Testis (tissue), 2 donors: ENCODE measurements around the gene CCDC106.

Experiments used
- CTCF ChIP-seq, 3 experiments: fragments of 450-650 bp in 2 of 3; fragments of 200-600 bp in 1 of 3; sonication (generic) in 1 of 3; IDR thresholded peaks; one replicate each; pipeline ENCODE4 v1.5.1; 2016 to 2019; ENCODE audit warnings: antibody characterized with exemption in 3 of 3, mild to moderate bottlenecking in 2 of 3, moderate library complexity in 1 of 3
- POLR2A ChIP-seq: fragments of 450-650 bp; IDR thresholded peaks from one replicate; pipeline ENCODE4 v1.6.1; 2017; ENCODE audit warnings: antibody characterized with exemption, mild to moderate bottlenecking, moderate library complexity

- TF ChIP-seq POLR2A (no peak), CTCF (IDR thresholded peaks at IDR 0.05) (peak in 1 of 3 experiments; percentile 25)
Measured at GRCh38 chr19:55674841-55675660, 27.0 kb downstream of the CCDC106 start, which contains the start of gene EPN1.
